Measurements from ENCODE around the gene SLC12A9. TPM values are rescaled to one million over a fixed set of nuclear protein-coding genes. Genes with fewer than 3 reads are reported as not detected.

SLC12A9 gene
- total and polyA plus RNA-seq, 2 of the 8 experiments (the other 6 are each of a cell fraction or from before 2014, with no cell fraction given), result 31.4 to 40.1 TPM

GRCh38 chr7:100878013-100878412 is 25.5 kb downstream of the SLC12A9 start:
- FAIRE-seq (no peak), DNase-seq (ENCODE audit: low read depth in 1 of 2, low spot score in 2 of 2) (no peak)
- H3K9ac ChIP-seq (replicated peaks in 1 of 4; ENCODE audit: extremely low read depth in 1 of 4, low read depth in 3 of 4, low read length in 3 of 4), result no peak overlapping the region; a peak in 1 of 7 replicates
- H3K4ac ChIP-seq (replicated peaks; ENCODE audit: insufficient read length, low read depth, low read length), result no peak overlapping the region
- no peak overlapping the region for H3K23ac ChIP-seq (ENCODE audit: insufficient read length)
- no peak overlapping the region for H3K14ac ChIP-seq (ENCODE audit: insufficient read length)
- no peak for TF ChIP-seq BRCA1 (IDR thresholded peaks at IDR 0.05; ENCODE audit: low read depth, low read length)
- no peak for TF ChIP-seq JUND (IDR thresholded peaks at IDR 0.05; ENCODE audit: low read length)
- TF ChIP-seq HDAC2 (IDR thresholded peaks at IDR 0.05; ENCODE audit: borderline replicate concordance in 1 of 2, low read depth in 2 of 2, low read length in 2 of 2), result no peak
- no peak for TF ChIP-seq RFX5 (IDR thresholded peaks at IDR 0.05; ENCODE audit: borderline replicate concordance, low read depth, low read length)
- TF ChIP-seq CEBPB (IDR thresholded peaks at IDR 0.05; ENCODE audit: low read depth, low read length), result no peak
- no peak for TF ChIP-seq ATF3 (IDR thresholded peaks at IDR 0.05; ENCODE audit: insufficient read depth, low read depth, low read length)
- TF ChIP-seq SRF (IDR thresholded peaks at IDR 0.05; ENCODE audit: low read depth, low read length), result no peak
- H4K8ac ChIP-seq (ENCODE audit: extremely low read depth, insufficient read depth, low read length), result no peak overlapping the region
- H4K20me1 ChIP-seq (replicated peaks in 1 of 2; ENCODE audit: control insufficient read depth in 1 of 2, insufficient read depth in 2 of 2, low read length in 2 of 2), result peaks cover 17 to 20% of the 10 kb centered on the region in 2 experiments
- no peak overlapping the region for H2BK5ac ChIP-seq (ENCODE audit: low read depth, low read length)
- H2AFZ ChIP-seq (ENCODE audit: low read length), result no peak overlapping the region
- POLR2A ChIA-PET (ENCODE audit: partially characterized antibody), result interaction anchor here (0.7 to 15.1 kb wide), 4 partner anchors 9 to 26 kb away, joined by 3 to 313 read pairs (median 10); partner anchors contain the start of genes SLC12A9, TRIP6 and UFSP1
- H3K9me3 ChIP-seq (ENCODE audit: insufficient read depth in 2 of 2, low read depth in 1 of 2, low read length in 1 of 2), result no peaks in the 10 kb centered on the region
- no peak overlapping the region for H2AK5ac ChIP-seq (ENCODE audit: low read depth, low read length)
- no peak overlapping the region for H4K91ac ChIP-seq (replicated peaks; ENCODE audit: insufficient read length, low read length)
- no peak overlapping the region for H3K18ac ChIP-seq (ENCODE audit: extremely low read depth, low read length)
- peaks cover 8% of the 10 kb centered on the region for H3K23me2 ChIP-seq (ENCODE audit: low read depth, low read length)
- H4K5ac ChIP-seq (ENCODE audit: insufficient read length, low read depth, low read length), result no peak overlapping the region
- H3K56ac ChIP-seq (replicated peaks; ENCODE audit: insufficient read length, low read depth, low read length), result no peak overlapping the region
- no peak overlapping the region for H2BK12ac ChIP-seq (ENCODE audit: low read depth, low read length)
- peaks cover 21 to 57% (median 30%) of the 10 kb centered on the region in 4 experiments for H3K36me3 ChIP-seq (ENCODE audit: control insufficient read depth in 2 of 4, insufficient read depth in 4 of 4, low read length in 3 of 4)
- WGBS, 2 experiments (ENCODE audit: extremely low coverage in 1 of 2, insufficient coverage in 1 of 2, insufficient read length in 1 of 2, insufficient replicate concordance in 2 of 2, low coverage in 1 of 2, low lambda C conversion rate in 2 of 2, missing lambda C conversion rate in 1 of 2), result 82% methylated on average over 7 of the region's 7 CpGs; no CpG with 5 or more reads in 1 of the 2 experiments
- no peak overlapping the region for H3K27ac ChIP-seq (ENCODE audit: low read depth, low read length)
- CTCF ChIA-PET (ENCODE audit: partially characterized antibody), result interaction anchor here (0.6 to 1.5 kb wide), 4 partner anchors 8 to 77 kb away, joined by 3 to 5 read pairs (median 4); no protein-coding TSS in a partner anchor
- H3K4me2 ChIP-seq (ENCODE audit: insufficient read depth in 1 of 2, low read depth in 2 of 2, low read length in 2 of 2), result no peak overlapping the region
- no peak overlapping the region for H2BK20ac ChIP-seq (ENCODE audit: low read length)
- no peak overlapping the region for H2BK15ac ChIP-seq (ENCODE audit: low read length)
- H3K4me1 ChIP-seq (replicated peaks in 1 of 4; ENCODE audit: control insufficient read depth in 3 of 4, insufficient read depth in 4 of 4, low read length in 3 of 4), result peaks cover 0 to 9% (median 1%) of the 10 kb centered on the region in 4 experiments; a peak in 3 of 7 replicates
- H3K27me3 ChIP-seq (replicated peaks in 1 of 4; ENCODE audit: control insufficient read depth in 3 of 4, extremely low read depth in 1 of 4, insufficient read depth in 3 of 4, low read length in 3 of 4), result no peaks in the 10 kb centered on the region; a peak in 1 of 7 replicates
- no peak overlapping the region for H2BK120ac ChIP-seq (replicated peaks; ENCODE audit: low read depth, low read length)
- peaks cover 31 to 68% of the 10 kb centered on the region in 2 experiments for H3K79me2 ChIP-seq (ENCODE audit: control insufficient read depth in 1 of 2, insufficient read depth in 2 of 2, low read length in 2 of 2)
- H3K79me1 ChIP-seq (ENCODE audit: low read depth, low read length), result peaks cover 8% of the 10 kb centered on the region; the same call in 1 of the 2 replicates
- no peak overlapping the region for H3K4me3 ChIP-seq (ENCODE audit: extremely low read depth in 1 of 4, insufficient read depth in 2 of 4, low read depth in 3 of 4, low read length in 4 of 4)
